ENCODE results near the gene CD40.
"Not testable (repeated sequence)": the region's sequence is repeated elsewhere in the genome, so short reads cannot be mapped to it uniquely, and the experiment has no call there.

CD40 gene

GRCh38 chr20:46093531-46093930 is 24.6 kb upstream of the CD40 start:
- DNase-seq (ENCODE audit: low read depth in 3 of 3, low spot score in 1 of 3), result no peak

GRCh38 chr20:46099491-46100287 is 18.4 kb upstream of the CD40 start:
- DNase-seq (ENCODE audit: low read depth in 3 of 3, low spot score in 1 of 3), result no peak

GRCh38 chr20:46100444-46100843 is 17.7 kb upstream of the CD40 start:
- DNase-seq (ENCODE audit: low read depth in 3 of 3, low spot score in 1 of 3), result not testable (repeated sequence)

- DNase-seq (ENCODE audit: low read depth in 3 of 3, low spot score in 1 of 3), result no peak
Observed at GRCh38 chr20:46100988-46101387, 17.1 kb upstream of the CD40 start.

GRCh38 chr20:46101957-46102356 is 16.2 kb upstream of the CD40 start:
- no peak for DNase-seq (ENCODE audit: low read depth in 3 of 3, low spot score in 1 of 3)

GRCh38 chr20:46102940-46103339 is 15.2 kb upstream of the CD40 start:
- DNase-seq (ENCODE audit: low read depth in 3 of 3, low spot score in 1 of 3), result no peak

GRCh38 chr20:46104262-46104661 is 13.9 kb upstream of the CD40 start:
- DNase-seq (ENCODE audit: low read depth in 3 of 3, low spot score in 1 of 3), result no peak

- no peak for DNase-seq (ENCODE audit: low read depth in 3 of 3, low spot score in 1 of 3)
Observed at GRCh38 chr20:46107061-46107460, 11.1 kb upstream of the CD40 start.

- DNase-seq (ENCODE audit: low read depth in 3 of 3, low spot score in 1 of 3), result no peak
Observed at GRCh38 chr20:46108435-46108841, 9.7 kb upstream of the CD40 start.

- DNase-seq (ENCODE audit: low read depth in 3 of 3, low spot score in 1 of 3), result no peak
Observed at GRCh38 chr20:46108976-46109375, 9.1 kb upstream of the CD40 start.

- DNase-seq (ENCODE audit: low read depth in 3 of 3, low spot score in 1 of 3), result no peak
Observed at GRCh38 chr20:46111028-46111835, 6.9 kb upstream of the CD40 start.

GRCh38 chr20:46111836-46112212 is 6.3 kb upstream of the CD40 start:
- DNase-seq (ENCODE audit: low read depth in 3 of 3, low spot score in 1 of 3), result no peak

- DNase-seq (ENCODE audit: low read depth in 3 of 3, low spot score in 1 of 3), result no peak
Observed at GRCh38 chr20:46112430-46113112, 5.5 kb upstream of the CD40 start.

- DNase-seq (ENCODE audit: low read depth in 3 of 3, low spot score in 1 of 3), result no peak
Observed at GRCh38 chr20:46113113-46113470, 5.0 kb upstream of the CD40 start.

- DNase-seq (ENCODE audit: low read depth in 3 of 3, low spot score in 1 of 3), result no peak
Observed at GRCh38 chr20:46114449-46114848, 3.7 kb upstream of the CD40 start.

GRCh38 chr20:46118481-46119020 is 437 bp downstream of the CD40 start:
- no peak for DNase-seq (ENCODE audit: low read depth in 3 of 3, low spot score in 1 of 3)

GRCh38 chr20:46119028-46119546 is 973 bp downstream of the CD40 start:
- no peak for DNase-seq (ENCODE audit: low read depth in 3 of 3, low spot score in 1 of 3)

- DNase-seq (ENCODE audit: low read depth in 3 of 3, low spot score in 1 of 3), result no peak
Observed at GRCh38 chr20:46119547-46119946, 1.4 kb downstream of the CD40 start.

- no peak for DNase-seq (ENCODE audit: low read depth in 3 of 3, low spot score in 1 of 3)
Observed at GRCh38 chr20:46120136-46120535, 2.0 kb downstream of the CD40 start.

GRCh38 chr20:46121184-46121930 is 3.2 kb downstream of the CD40 start:
- DNase-seq (ENCODE audit: low read depth in 3 of 3, low spot score in 1 of 3), result no peak

GRCh38 chr20:46122071-46122470 is 4.0 kb downstream of the CD40 start:
- DNase-seq (ENCODE audit: low read depth in 3 of 3, low spot score in 1 of 3), result no peak

Measured in stimulated activated CD4-positive, alpha-beta T cell treated with anti-CD3 and anti-CD28 coated beads, TNF-alpha, amount 100 ng/mL, for 1 hour (primary cell).